HG03095 (cell line): ENCODE results near the gene YIF1A.
"Not testable (repeated sequence)": the region's sequence is repeated elsewhere in the genome, so short reads cannot be mapped to it uniquely, and the experiment has no call there.

Experiments
- ATAC-seq: cut with Tn5 transposase; IDR thresholded peaks from one replicate; pipeline ENCODE4 v1.9.1; 2021; ENCODE audit warnings: moderate library complexity; ENCODE audit not compliant: unreplicated experiment

YIF1A gene

DNA sequence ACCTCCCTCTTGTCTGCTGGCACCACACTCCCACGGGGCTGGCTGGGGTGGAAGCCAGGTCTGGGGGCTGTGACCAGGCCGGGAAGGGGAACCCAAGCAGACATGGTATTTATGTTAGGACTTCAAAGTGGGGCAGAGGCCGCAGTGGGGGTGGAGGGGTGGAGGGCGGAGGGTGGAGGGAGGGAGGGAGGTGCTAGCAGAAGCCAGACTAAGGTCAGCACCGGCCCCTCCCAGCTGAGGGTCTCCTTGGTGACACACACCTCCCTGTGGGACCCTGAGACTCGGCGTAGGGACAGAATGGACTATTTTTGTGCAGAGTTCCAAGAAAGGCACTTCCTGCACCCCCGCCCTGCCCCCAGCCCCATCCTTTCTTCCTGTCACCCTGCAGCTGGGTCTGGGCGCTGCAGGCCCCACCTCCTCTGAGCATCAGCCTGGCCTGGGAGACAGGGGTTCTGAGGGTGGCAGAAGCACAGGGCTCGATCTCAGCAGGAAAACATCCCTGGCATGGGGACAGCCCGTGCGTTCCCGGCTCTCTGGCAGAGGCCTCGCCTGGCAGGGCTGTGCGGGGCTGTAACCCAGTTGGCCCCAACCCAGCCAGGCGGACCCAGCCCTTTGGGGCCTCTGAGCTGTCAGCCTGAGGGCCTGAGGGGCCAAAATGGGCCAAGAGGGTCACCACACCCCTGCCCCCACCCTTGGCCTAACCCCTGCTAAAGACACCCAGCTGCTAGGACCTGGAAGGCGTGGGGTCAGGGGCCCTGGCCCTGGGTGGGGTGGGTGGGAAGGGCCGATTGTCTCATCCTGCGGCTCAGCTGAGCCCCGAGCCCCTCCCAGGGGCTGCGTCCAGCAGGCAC lies 37.5 kb upstream of the YIF1A start:
- no peak for ATAC-seq

DNA sequence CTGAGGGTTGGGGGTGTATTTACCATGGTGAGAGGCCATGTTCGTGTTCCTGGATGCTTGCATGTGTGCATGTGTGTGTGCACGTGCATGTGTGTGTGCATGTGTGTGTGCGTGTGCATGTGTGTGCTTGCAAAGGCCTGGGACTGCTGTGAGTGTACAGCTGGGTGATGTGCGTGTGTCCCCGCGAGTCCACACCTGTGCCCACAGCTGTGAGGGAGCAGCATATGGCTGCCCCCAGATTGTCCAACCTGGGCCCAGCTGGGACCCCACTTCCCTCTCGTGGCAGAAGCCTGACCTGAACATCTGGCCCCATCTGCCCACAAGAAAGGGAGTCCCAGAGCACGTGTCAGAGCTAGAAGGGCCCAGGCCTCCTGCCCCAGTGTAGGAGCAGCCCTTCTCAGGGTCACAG lies 36.3 kb upstream of the YIF1A start:
- ATAC-seq: no peak

GRCh38 chr11:66324664-66325063 lies 35.7 kb upstream of the YIF1A start:
- ATAC-seq: no peak

- ATAC-seq: no peak
These were observed 34.7 kb upstream of the YIF1A start for GRCh38 chr11:66323684-66324083.

- ATAC-seq: no peak
These were observed 33.9 kb upstream of the YIF1A start for GRCh38 chr11:66322732-66323427.

- no peak for ATAC-seq
These were observed 32.7 kb upstream of the YIF1A start for GRCh38 chr11:66321606-66322005.

GRCh38 chr11:66320748-66321147 lies 31.8 kb upstream of the YIF1A start:
- not testable (repeated sequence) for ATAC-seq

GRCh38 chr11:66320289-66320688 lies 31.3 kb upstream of the YIF1A start:
- not testable (repeated sequence) for ATAC-seq

DNA sequence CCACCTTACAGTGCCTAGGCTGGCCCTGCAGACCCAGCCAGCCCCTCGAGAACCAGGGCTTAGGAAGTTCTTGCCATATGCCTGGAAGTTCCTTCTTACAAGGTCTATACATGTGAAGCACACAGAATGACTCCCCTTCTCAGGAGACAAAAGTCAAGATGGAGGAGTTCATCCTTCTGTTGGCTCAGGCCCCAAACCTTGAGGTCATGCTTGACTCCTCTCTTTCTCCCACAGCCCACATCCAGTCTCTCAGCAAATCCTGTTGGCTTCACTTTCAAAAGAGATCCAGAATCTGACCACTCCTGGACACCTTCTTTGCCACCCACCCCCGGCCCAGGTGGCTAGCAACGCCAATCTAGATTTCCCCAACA lies 29.6 kb upstream of the YIF1A start:
- no peak for ATAC-seq

- no peak for ATAC-seq
These were observed 29.0 kb upstream of the YIF1A start for GRCh38 chr11:66317723-66318599.

- no peak for ATAC-seq
These were observed 28.4 kb upstream of the YIF1A start for GRCh38 chr11:66317322-66317722.

- no peak for ATAC-seq
These were observed 27.9 kb upstream of the YIF1A start, which contains the start of gene CD248 for GRCh38 chr11:66316849-66317251. Gene CD248, minus strand, starts transcription at chr11:66317044. Its CDS starts 17 bp downstream, at chr11:66317027.

DNA sequence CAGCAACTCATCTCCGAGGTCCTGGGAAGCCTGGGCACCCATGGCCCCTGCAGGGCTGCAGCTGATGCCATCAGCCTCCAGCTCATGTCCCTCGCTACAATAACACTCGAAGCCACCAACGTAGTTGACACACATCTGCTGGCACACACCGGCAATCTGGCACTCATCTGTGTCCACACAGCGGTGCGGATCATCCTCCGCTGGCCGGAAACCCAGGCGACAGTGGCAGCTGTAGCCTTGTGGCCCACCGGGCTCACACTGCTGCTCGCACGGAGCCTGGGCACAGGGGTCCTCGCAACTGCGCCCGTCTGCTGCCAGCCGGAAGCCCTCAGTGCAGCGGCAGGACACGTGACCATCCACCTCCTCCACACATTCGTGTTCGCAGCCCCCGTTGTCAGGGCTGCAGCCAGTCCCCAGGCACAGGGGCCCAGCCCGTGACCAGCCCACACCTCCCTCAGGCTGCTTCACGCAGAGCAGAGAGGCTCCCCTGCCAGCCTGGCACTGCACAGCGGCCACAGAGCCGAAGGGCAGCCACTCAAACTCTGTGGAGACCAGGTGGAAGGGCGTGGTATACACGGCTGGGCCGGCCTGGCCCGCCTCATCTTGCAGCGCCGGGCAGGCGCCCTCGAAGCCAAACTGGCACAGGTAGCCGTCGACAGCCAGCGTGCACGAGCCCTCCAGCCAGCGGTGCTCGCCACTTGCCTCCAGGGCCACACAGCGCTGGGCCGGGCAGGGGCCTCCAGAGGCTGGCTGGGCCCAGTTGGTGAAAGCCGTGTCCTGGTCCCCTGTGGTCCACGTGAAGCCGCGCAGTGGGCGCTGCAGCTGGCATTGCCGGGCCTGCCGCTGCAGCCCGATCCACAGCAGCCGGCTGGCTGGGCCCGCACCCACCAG lies 27.2 kb upstream of the YIF1A start:
- no peak for ATAC-seq

DNA sequence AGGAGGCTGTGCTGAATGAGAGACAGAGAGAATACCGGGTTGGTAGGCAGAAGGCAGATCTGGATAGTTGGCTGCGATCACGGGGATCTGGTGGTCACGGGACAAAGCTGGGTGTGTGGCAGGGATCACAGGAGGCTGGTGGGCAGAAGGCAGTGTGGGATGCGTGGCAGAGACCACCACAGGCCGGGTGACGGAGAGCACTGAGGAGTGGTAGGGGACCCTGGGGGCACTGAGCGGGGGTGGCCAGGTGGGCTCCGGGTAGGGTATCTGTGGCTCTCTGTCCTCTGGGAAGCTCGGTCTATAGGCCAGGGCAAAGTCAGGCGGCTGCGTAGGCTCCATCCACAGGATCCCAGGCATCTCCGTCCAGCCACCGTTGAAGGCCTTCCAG lies 26.5 kb upstream of the YIF1A start:
- ATAC-seq: no peak

DNA sequence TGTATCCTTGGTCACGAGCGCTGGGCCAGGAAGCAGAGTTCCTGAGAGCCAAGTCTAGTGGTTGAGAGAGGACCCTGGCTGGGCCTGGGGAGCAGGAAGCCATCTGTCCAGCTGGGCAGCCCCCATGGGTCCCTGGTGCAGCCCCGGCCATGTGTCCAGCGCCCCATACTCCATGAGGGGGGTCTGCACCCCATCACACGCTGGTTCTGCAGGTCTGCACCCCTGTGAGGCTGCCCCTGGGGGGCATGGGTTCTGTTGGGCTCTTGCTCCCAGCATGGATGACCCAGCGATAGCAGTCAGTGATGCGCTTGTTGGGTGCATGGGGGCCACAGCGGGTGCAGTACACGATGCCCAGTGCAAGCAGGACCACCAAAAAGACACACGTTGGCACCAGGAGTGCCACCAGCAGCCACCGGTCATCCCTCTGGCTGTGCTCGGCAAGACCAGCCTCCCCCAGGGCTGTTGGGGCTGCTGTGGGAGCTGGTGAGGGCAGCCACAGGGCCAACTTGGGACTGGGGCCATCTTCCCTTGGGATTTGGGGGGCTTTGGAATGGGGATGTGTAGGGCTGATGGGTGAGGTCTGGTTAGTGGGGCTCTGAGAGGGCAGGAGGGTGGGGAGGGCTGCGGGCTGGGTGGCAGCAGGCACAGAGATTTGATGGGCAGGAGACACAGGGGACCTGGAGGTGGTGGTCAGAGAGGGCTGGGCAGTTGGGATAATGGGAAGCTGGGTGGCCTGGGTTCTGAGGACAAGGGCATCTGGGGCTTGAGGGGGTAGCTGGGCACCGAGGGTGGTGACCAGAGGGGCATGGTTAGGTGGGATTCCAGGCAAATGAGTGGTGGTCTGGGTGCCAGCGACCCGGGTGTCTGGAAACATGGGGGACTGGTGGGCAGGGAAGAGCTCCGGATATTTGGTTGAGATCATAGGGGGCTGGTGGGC lies 25.9 kb upstream of the YIF1A start:
- no peak for ATAC-seq

GRCh38 chr11:66314186-66314501 lies 25.2 kb upstream of the YIF1A start:
- no peak for ATAC-seq

GRCh38 chr11:66313321-66314185 lies 24.6 kb upstream of the YIF1A start:
- ATAC-seq: no peak

GRCh38 chr11:66312549-66313320 lies 23.8 kb upstream of the YIF1A start:
- ATAC-seq: peak; percentile 74
